ENCODE data around the gene GRM7. TPM values are rescaled to one million over a fixed set of nuclear protein-coding genes. Genes with fewer than 3 reads are reported as not detected.

Gene GRM7
- total and polyA plus RNA-seq, 2 experiments from 2014 or later = 0.40 TPM; not detected in 1

GRCh38 chr3:7238565-7239295 lies 377.8 kb downstream of the GRM7 start:
- no peak for TF ChIP-seq ZNF331 (CRISPR knock-in tag; IDR thresholded peaks at IDR 0.05; ENCODE audit: low read depth)
- TF ChIP-seq REST (IDR thresholded peaks at IDR 0.05; ENCODE audit: unreplicated experiment) = no peak
- TF ChIP-seq STAT1 (IDR thresholded peaks at IDR 0.05; ENCODE audit: unreplicated experiment) = no peak
- no peak for TF ChIP-seq EZH2 (IDR thresholded peaks at IDR 0.05; ENCODE audit: low read depth, unreplicated experiment)
- TF ChIP-seq NANOG (IDR thresholded peaks at IDR 0.05; ENCODE audit: borderline replicate concordance) = no peak
- TF ChIP-seq ZNF462 (CRISPR knock-in tag; IDR thresholded peaks at IDR 0.05) = no peak
- TF ChIP-seq CTCF (conservative IDR thresholded peaks at IDR 0.05; ENCODE audit: low read depth in 2 of 2) = no peak
- no peak for TF ChIP-seq EZH2phosphoT487 (IDR thresholded peaks at IDR 0.05; ENCODE audit: unreplicated experiment)
- no peak for TF ChIP-seq POLR2AphosphoS5 (IDR thresholded peaks at IDR 0.05; ENCODE audit: low read depth)
- TF ChIP-seq ETS1 (IDR thresholded peaks at IDR 0.05) = no peak
- H3K9me2 ChIP-seq (ENCODE audit: insufficient read depth) = peaks cover 9% of the 10 kb centered on the region; the same call in 1 of the 2 replicates
- H3K4me3 Mint-ChIP-seq = no peak overlapping the region
- H3K27ac ChIP-seq (ENCODE audit: low read depth) = no peak overlapping the region
- H3K4me1 ChIP-seq (ENCODE audit: insufficient read depth) = no peaks in the 10 kb centered on the region
- no peaks in the 10 kb centered on the region for H3K27me3 ChIP-seq (ENCODE audit: insufficient read depth)
- no peak for ATAC-seq
- H3K4me1 Mint-ChIP-seq = no peaks in the 10 kb centered on the region
- no peaks in the 10 kb centered on the region for H3K27me3 Mint-ChIP-seq (ENCODE audit: insufficient read depth, low read depth, poor library complexity)
- H3K9me3 Mint-ChIP-seq = peaks cover 71% of the 10 kb centered on the region
- H3K4me3 ChIP-seq = no peak overlapping the region
- no peak for DNase-seq (ENCODE audit: low spot score)
- peaks cover 4% of the 10 kb centered on the region; the same call in 2 of the 3 replicates for H3K36me3 Mint-ChIP-seq (ENCODE audit: low read depth)
- no peak overlapping the region for H2AFZ ChIP-seq
- no peaks in the 10 kb centered on the region for H4K20me1 ChIP-seq (replicated peaks; ENCODE audit: insufficient read depth)
- no peaks in the 10 kb centered on the region for H3K79me2 ChIP-seq (replicated peaks; ENCODE audit: insufficient read depth)
- no peak overlapping the region for H3K4me2 ChIP-seq
- no peaks in the 10 kb centered on the region for H3F3A ChIP-seq (replicated peaks; ENCODE audit: low read depth)
- no peak overlapping the region for H3K27ac Mint-ChIP-seq
- H3K36me3 ChIP-seq (ENCODE audit: insufficient read depth) = no peaks in the 10 kb centered on the region
